ENCODE data around the gene KRT77. TPM values are rescaled to one million over a fixed set of nuclear protein-coding genes. Genes with fewer than 3 reads are reported as not detected.
"Not testable (repeated sequence)": the region's sequence is repeated elsewhere in the genome, so short reads cannot be mapped to it uniquely, and the experiment has no call there.

KRT77 gene
- total RNA-seq, 2 experiments from 2014 or later: not detected

DNA sequence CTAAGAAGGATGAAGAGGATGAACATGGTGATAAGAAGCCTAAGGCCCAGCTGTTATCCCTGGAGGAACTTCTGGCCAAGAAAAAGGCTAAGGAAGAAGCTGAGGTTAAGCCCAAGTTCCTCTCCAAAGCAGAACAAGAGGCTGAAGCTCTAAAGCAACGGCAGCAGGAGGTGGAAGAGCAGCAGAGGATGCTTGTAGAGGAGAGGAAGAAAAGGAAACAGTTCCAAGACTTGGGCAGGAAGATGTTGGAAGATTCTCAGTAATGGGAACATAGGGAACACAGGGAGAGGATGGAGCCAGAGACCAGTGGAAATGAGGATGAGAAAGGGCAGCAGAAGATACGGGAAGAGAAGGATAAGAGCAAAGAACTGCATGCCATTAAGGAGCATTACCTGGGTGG is 27.5 kb upstream of the KRT77 start:
- no peak for DNase-seq
- Mint-ChIP-seq H3K27ac (no peak overlapping the region), H3K9me3 (no peaks in the 10 kb centered on the region), H3K4me3 (no peak overlapping the region), H3K36me3 (no peaks in the 10 kb centered on the region), H3K4me1 (no peaks in the 10 kb centered on the region), H3K27me3 (no peaks in the 10 kb centered on the region)

DNA sequence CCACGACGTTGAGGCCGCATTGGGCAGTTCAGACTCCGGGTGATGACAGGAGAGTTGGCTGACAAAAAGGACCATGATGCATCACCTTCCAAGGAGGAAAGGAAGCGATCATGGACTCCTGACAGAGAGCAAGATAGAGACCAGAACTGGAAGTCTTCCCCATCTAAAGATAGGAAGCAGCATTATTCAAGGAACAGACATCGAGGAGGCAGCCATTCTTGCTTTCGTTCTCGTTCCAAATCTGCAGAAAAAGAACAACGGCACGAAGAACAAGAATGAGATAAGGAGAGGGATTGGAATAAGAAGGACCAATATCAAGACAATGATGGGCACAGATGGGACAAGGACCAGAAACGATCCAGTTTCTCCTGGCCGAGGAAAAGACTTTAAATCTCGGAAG is 27.1 kb upstream of the KRT77 start:
- Mint-ChIP-seq H3K9me3 (no peaks in the 10 kb centered on the region), H3K36me3 (no peaks in the 10 kb centered on the region), H3K27ac (no peak overlapping the region), H3K27me3 (no peaks in the 10 kb centered on the region), H3K4me1 (no peaks in the 10 kb centered on the region), H3K4me3 (no peak overlapping the region)
- no peak for DNase-seq

DNA sequence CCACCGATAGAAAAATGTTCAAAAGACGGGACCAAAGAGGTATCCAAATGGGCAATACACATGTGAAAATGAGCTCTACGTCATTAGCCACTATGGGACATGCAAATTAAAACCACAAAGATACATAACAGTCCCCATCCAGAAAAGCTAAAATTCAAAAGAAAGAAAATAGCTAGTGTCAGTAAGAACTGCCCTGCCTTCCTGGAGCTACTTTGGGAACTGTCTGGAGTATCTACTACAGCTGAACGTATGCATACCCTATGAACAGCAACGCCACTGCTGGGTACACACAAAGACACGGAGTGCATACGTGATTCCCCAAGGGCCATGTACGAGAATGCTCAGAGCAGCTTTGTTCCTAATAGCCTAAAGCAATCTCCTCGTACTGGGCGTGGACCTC is 25.8 kb upstream of the KRT77 start:
- H3K4me3 Mint-ChIP-seq: no peak overlapping the region
- H3K9me3 Mint-ChIP-seq: no peaks in the 10 kb centered on the region
- no peaks in the 10 kb centered on the region for H3K36me3 Mint-ChIP-seq
- no peak overlapping the region for H3K27ac Mint-ChIP-seq
- no peaks in the 10 kb centered on the region for H3K27me3 Mint-ChIP-seq
- H3K4me1 Mint-ChIP-seq: no peaks in the 10 kb centered on the region
- no peak for DNase-seq

DNA sequence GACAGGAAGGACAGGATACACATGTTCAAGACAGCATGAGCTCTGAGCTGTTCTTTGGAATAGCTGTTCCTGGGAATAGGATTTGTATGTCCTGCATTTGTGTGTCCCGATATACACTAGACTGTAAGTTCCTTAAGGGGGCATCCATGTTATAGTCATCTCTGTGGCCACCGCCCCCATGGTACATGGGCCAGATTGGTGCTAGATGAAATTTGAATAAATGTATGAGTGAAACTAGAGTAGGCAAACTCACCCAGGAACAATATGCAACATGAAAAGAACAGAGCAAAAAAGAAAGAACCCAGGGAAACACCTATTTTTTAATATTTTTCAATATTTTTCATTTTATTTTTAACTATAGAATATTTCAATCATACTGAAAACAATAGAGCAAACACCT is 25.1 kb upstream of the KRT77 start:
- Mint-ChIP-seq H3K9me3 (no peaks in the 10 kb centered on the region), H3K4me3 (no peak overlapping the region), H3K36me3 (no peaks in the 10 kb centered on the region), H3K27me3 (no peaks in the 10 kb centered on the region), H3K4me1 (no peaks in the 10 kb centered on the region), H3K27ac (no peak overlapping the region)
- DNase-seq: no peak

DNA sequence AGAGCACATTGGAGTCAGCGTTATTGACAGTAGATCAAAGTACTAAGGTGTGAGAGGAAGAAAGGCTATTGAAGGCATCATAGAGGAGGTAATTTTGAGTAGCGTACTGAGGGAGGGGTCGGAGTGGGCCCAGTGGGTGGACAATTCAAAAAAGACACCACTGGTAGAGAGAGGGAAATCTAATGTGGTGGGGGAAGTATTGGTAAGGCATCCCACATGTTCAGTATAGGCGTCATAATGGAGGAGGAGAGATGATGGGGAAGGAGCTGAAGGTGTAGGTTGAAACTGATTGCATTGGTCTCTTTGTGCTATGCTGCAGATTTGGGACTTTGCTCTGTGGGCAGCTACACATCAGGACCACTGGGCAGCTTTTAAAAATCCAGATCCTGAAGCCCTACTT is 23.7 kb upstream of the KRT77 start:
- Mint-ChIP-seq H3K27me3 (no peaks in the 10 kb centered on the region), H3K27ac (no peak overlapping the region), H3K36me3 (no peaks in the 10 kb centered on the region), H3K4me1 (no peaks in the 10 kb centered on the region), H3K4me3 (no peak overlapping the region), H3K9me3 (no peaks in the 10 kb centered on the region)
- no peak for DNase-seq

DNA sequence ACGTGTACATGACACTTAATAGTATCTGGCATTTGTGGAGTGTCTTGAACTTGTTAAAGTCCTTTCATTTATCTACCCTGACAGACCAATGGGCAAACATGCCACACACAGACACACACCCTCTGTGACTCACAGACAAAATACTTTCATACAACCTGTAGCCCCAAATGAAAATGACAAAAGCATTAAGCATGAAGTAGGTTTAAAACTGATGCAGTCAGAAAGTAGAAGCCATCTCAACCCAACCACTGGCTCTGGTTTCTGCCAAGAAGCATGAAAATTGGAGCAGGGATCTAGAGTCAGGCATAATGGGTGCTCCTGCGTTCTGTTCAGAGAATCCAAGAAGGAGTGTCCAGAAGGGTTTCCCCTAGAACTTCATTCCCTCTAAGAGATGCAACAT is 23.1 kb upstream of the KRT77 start:
- no peaks in the 10 kb centered on the region for H3K4me1 Mint-ChIP-seq
- DNase-seq: no peak
- no peak overlapping the region for H3K4me3 Mint-ChIP-seq
- no peaks in the 10 kb centered on the region for H3K36me3 Mint-ChIP-seq
- H3K9me3 Mint-ChIP-seq: no peaks in the 10 kb centered on the region
- no peaks in the 10 kb centered on the region for H3K27me3 Mint-ChIP-seq
- H3K27ac Mint-ChIP-seq: no peak overlapping the region

DNA sequence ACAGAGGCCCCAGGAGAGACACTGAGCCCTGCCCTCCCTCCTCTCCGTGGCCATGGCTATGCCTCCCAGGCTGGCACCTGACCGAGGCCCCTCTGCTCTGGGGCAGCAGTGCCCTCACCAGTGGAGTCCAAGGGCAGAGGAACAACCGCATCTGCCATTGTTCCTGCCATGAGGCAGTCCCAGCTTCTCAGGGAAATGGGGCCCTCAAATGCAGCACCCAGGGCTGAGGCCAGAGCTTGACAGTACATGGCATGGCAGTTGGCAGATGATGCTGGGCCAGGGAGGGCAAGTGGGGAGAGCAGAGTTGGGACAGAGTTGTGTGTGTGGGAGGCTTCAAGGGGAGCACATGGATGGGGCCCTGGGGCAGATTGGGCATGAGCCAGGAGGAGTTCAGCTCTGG is 21.1 kb upstream of the KRT77 start:
- Mint-ChIP-seq H3K4me3 (no peak overlapping the region), H3K9me3 (no peaks in the 10 kb centered on the region), H3K36me3 (no peaks in the 10 kb centered on the region), H3K27ac (no peak overlapping the region), H3K4me1 (no peaks in the 10 kb centered on the region), H3K27me3 (no peaks in the 10 kb centered on the region)
- DNase-seq: no peak

DNA sequence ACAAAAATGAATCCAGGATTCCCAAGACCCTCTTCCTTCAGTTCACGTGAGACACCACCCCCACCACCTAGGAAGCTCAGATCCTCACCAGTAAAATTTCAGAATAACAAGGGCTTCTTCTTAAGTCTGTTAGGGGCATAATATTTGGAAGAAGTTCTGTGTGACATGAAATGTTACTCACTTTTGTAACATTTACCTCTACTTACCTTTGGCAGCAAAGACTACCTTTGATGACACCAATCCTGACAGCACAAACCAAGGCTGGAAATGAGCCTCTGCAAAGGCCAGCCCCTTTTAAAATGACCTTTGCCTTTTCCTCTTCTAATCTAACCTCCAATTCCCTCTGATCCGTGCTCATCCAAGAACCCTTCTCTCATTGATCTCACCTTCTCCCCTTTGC is 19.4 kb upstream of the KRT77 start:
- Mint-ChIP-seq H3K27ac (no peak overlapping the region), H3K9me3 (no peaks in the 10 kb centered on the region), H3K4me3 (no peak overlapping the region), H3K4me1 (no peaks in the 10 kb centered on the region), H3K36me3 (no peaks in the 10 kb centered on the region), H3K27me3 (no peaks in the 10 kb centered on the region)
- no peak for DNase-seq

DNA sequence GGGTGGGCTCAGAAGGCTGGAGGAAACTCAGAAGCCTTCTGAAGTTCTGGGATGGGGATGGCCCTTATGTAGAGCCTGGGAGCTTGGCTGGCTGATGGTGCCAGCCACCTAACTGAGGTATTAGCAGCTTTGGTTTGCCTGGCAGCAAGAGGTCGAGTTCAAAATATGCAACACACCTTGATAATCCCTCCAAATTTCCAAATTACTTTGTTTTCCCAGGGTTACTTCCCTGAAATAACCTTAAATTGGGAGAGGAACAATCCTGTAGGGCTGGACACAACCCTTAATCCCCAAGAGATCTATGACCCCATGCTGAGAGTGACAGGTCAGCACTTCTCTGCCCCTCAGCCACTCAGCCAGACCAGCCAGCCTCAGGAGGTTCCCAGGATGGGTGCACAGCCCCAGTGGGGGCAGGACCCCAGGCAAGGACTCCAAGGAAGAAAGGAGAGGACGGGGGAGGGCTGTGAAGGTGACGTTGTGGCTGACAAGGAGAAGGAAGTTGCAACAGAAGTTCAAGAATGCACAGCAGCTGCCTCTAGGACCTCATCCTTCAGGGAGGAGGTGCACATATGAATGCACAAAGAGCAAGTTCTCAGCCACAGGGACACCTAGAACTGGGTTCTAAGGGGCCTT is 18.6 kb upstream of the KRT77 start:
- DNase-seq: no peak
- Mint-ChIP-seq H3K4me1 (no peaks in the 10 kb centered on the region), H3K36me3 (no peaks in the 10 kb centered on the region), H3K9me3 (no peaks in the 10 kb centered on the region), H3K27me3 (no peaks in the 10 kb centered on the region), H3K27ac (no peak overlapping the region), H3K4me3 (no peak overlapping the region)

DNA sequence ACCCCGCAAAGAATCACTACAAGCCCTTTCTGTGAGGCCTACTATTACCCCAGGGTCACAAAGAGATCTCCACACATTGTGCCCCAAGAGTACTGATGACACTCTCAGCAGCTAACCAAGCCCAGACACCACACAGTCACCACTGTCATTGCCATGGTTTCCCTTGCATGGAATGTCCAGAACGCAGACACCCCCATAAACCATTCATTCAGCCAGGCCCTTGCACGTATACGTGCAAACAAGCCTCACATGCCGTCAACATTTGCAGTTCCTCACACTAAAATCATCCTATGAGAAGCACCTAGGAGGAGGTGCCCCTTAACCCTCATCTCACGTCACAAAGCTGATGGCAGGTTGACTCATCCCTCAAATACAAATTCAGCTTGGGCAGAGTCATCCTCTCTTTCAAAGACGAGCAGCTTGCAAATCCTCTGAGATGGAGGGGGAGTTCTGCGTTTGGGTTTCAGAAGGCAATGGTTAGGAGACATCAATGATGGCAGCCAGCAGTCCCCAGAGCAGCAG is 17.1 kb upstream of the KRT77 start:
- H3K9me3 Mint-ChIP-seq: no peaks in the 10 kb centered on the region
- peaks cover under 1% of the 10 kb centered on the region for H3K27me3 Mint-ChIP-seq
- no peak overlapping the region for H3K27ac Mint-ChIP-seq
- no peak for DNase-seq
- H3K4me1 Mint-ChIP-seq: no peaks in the 10 kb centered on the region
- H3K36me3 Mint-ChIP-seq: no peaks in the 10 kb centered on the region
- no peak overlapping the region for H3K4me3 Mint-ChIP-seq

DNA sequence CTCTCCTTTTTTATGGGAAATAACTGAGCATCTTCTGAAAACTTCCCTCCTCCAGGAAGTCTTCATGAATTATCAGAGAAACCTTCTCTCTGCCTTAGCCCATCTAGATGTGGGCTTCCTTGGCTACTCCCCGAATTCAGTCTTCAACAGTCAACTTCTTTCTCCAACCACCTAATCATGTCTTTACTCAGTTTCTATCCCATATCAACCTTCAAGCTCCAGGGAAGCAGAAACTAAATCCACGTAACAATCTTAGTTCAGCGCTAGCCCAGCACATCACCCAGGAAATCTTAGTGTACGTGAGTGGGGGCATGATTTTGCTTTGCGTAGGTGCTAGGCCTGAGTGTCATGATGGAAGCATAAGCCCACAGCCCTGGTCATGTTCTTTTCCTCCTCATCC is 12.7 kb upstream of the KRT77 start:
- H3K4me3 Mint-ChIP-seq: no peak overlapping the region
- peaks cover 25% of the 10 kb centered on the region for H3K27me3 Mint-ChIP-seq
- H3K36me3 Mint-ChIP-seq: no peaks in the 10 kb centered on the region
- H3K9me3 Mint-ChIP-seq: no peaks in the 10 kb centered on the region
- no peak overlapping the region for H3K27ac Mint-ChIP-seq
- DNase-seq: no peak
- peaks cover 7% of the 10 kb centered on the region for H3K4me1 Mint-ChIP-seq

DNA sequence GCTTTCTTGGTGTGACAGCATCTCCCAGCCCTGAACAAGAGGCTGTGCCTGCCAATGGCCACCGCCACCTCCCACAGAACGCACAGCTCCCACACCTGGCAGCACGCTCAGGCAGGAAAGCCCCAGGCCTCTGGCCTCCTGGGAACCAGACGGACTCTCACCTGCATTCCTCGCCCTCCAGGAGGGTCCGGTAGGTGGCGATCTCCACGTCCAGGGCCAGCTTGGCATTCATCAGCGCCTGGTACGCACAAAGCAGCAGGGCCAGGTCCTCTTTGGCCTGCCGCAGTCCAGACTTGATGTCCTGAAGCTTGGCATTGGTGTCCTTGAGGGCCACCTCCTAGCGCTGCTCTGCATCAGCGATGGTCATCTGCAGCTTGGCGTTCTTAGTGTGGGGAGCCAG is 12.1 kb upstream of the KRT77 start:
- Mint-ChIP-seq H3K27ac (no peak overlapping the region), H3K36me3 (no peaks in the 10 kb centered on the region), H3K4me1 (peaks cover 7% of the 10 kb centered on the region), H3K4me3 (no peak overlapping the region), H3K9me3 (no peaks in the 10 kb centered on the region), H3K27me3 (peaks cover 25% of the 10 kb centered on the region)
- DNase-seq: no peak

DNA sequence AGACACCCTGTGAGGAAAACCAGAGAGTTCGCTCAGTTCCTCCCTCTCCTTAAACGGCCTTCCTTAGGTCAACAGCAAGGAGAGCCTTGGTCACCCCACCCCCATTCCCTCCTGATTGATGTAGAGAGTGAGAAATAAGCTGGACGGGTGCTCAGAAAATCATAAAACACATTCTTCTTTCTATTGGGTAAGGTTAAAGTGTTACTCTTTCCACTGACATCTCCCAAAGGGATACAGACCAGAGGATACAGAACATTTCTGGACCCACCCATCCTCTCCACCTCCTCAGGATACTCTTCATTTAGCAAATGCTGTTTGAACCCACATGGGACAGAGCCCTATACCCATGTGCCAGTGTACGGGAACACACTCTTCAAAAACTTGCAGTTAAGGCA is 11.6 kb upstream of the KRT77 start:
- no peaks in the 10 kb centered on the region for H3K36me3 Mint-ChIP-seq
- no peak for DNase-seq
- no peaks in the 10 kb centered on the region for H3K9me3 Mint-ChIP-seq
- peaks cover 7% of the 10 kb centered on the region for H3K4me1 Mint-ChIP-seq
- H3K27ac Mint-ChIP-seq: no peak overlapping the region
- peak overlapping the region; percentile 14 for H3K4me3 Mint-ChIP-seq
- peaks cover 25% of the 10 kb centered on the region for H3K27me3 Mint-ChIP-seq

DNA sequence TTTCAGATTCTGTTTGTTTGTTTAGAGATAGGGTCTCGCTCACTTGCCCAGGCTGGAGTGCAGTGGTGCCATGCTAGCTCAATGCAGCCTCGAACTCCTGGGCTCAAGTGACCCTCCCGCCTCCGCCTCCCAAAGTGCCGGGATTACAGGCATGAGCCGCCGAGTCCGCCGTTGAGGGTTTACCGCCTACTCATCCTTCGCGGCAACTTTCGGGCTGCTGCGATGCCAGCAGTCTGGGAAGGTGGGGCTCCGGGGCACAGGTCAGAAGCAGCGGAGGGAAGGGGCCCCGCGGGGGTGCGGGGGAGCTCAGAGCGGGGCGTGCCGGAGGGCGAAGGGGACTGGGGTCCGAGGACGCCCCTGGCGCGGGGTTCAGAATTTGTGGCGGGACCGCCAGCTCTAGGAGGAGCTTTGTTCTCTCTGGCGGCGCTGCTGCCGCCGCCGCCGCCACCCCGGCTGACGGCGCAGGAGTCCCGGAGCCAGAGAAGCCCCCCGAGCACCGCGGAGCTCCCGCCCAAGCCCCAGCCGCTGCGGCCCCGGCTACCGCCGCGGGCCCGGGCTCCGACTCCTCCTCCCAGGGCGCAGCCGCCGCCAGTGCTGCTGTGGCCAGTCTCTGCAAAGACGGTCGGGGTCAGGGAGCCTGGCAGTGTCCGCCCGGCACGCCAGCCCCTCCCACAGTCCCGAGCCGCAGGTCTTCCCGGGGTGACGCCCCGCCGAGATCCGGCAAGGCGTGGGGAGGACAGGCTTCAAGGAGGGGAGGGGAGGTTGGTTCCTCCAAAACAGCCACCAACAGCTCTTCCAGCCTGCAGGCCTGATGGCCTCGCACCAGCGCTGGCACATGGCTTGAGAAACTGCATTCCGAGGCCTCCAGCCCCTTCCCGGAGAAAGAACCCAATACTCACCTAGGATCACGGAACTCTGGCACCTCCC is 10.9 kb upstream of the KRT77 start:
- Mint-ChIP-seq H3K9me3 (no peaks in the 10 kb centered on the region), H3K36me3 (no peaks in the 10 kb centered on the region), H3K4me1 (peaks cover 7% of the 10 kb centered on the region), H3K27me3 (peaks cover 25% of the 10 kb centered on the region), H3K27ac (no peak overlapping the region), H3K4me3 (peak overlapping the region; percentile 44)
- peak; percentile 34 for DNase-seq

DNA sequence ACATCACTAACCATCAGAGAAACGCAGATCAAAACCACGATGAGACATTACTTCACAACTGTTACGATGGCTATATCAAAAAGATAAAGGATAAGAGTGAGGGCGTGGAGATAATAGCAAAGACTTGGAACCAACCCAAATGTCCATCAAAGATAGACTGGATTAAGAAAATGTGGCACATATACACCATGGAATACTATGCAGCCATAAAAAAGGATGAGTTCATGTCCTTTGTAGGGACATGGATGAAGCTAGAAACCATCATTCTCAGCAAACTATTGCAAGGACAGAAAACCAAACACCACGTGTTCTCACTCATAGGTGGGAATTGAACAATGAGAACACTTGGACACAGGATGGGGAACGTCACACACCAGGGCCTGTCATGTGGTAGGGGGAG is 8.8 kb upstream of the KRT77 start:
- peaks cover 25% of the 10 kb centered on the region for H3K27me3 Mint-ChIP-seq
- H3K4me1 Mint-ChIP-seq: peaks cover 12% of the 10 kb centered on the region
- not testable (repeated sequence) for H3K4me3 Mint-ChIP-seq, H3K27ac Mint-ChIP-seq, H3K36me3 Mint-ChIP-seq, H3K9me3 Mint-ChIP-seq, DNase-seq

DNA sequence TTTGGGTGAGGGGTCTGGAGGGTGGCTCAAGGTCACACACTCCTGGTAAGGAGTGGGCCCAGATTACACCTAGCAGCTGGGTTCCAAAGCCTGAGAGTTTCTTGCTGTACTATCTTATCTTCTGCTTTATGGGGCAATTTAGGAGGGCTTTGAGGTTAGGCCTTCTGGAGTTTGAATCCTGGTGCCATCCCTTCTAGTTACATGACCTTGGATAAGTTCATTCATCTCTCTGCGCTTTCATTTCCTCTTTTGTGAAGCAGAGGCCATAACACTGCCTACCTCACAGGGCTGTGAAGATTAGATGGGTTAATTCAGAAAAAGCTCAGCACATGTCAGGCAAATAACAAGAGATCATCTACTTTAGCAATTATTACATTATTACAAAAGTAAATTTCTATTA is 7.4 kb upstream of the KRT77 start:
- H3K36me3 Mint-ChIP-seq: no peaks in the 10 kb centered on the region
- H3K27me3 Mint-ChIP-seq: peaks cover 25% of the 10 kb centered on the region
- H3K4me1 Mint-ChIP-seq: peaks cover 12% of the 10 kb centered on the region
- H3K9me3 Mint-ChIP-seq: no peaks in the 10 kb centered on the region
- H3K27ac Mint-ChIP-seq: no peak overlapping the region
- no peak overlapping the region for H3K4me3 Mint-ChIP-seq
- DNase-seq: no peak
